H9 (cell line): ENCODE measurements around the gene FAM110A. TPM values are rescaled to one million over a fixed set of nuclear protein-coding genes. Genes with fewer than 3 reads are reported as not detected.

ENCODE experiments used
- DNase-seq: peaks from one replicate; pipeline ENCODE4 v3.0.0-alpha.2; 2017
- H2AFZ ChIP-seq: one replicate; pipeline ENCODE4 v1.6.1; 2013; ENCODE audit warnings: mild to moderate bottlenecking, low read length, control low read depth, moderate library complexity
- H2AK5ac ChIP-seq: 2 replicates; pipeline ENCODE4 v1.6.1; 2013; ENCODE audit warnings: low read length, control low read depth, mixed read lengths; ENCODE audit not compliant: insufficient read length
- H2BK120ac ChIP-seq: one replicate; pipeline ENCODE4 v1.6.1; 2013; ENCODE audit warnings: low read depth, mild to moderate bottlenecking, low read length, control low read depth, inconsistent platforms; ENCODE audit not compliant: poor library complexity, severe bottlenecking
- H2BK12ac ChIP-seq: 2 replicates; pipeline ENCODE4 v1.6.1; 2013; ENCODE audit warnings: low read length, control low read depth, mixed read lengths, low read depth; ENCODE audit not compliant: insufficient read length
- H2BK15ac ChIP-seq: 2 replicates; pipeline ENCODE4 v1.6.1; 2013; ENCODE audit warnings: low read depth, low read length, control low read depth
- H2BK20ac ChIP-seq: one replicate; pipeline ENCODE4 v1.6.1; 2013; ENCODE audit warnings: low read depth, mild to moderate bottlenecking, low read length, control low read depth, inconsistent platforms; ENCODE audit not compliant: poor library complexity, severe bottlenecking
- H2BK5ac ChIP-seq: 2 replicates; pipeline ENCODE4 v1.6.1; 2013; ENCODE audit warnings: low read length, control low read depth, mixed read lengths; ENCODE audit not compliant: insufficient read length
- H3K14ac ChIP-seq: 2 replicates; pipeline ENCODE4 v1.6.1; 2013; ENCODE audit warnings: low read length, control low read depth; ENCODE audit not compliant: insufficient read depth
- H3K18ac ChIP-seq: 2 replicates; pipeline ENCODE4 v1.6.1; 2013; ENCODE audit warnings: low read depth, mild to moderate bottlenecking, mixed read lengths, low read length, control low read depth; ENCODE audit not compliant: insufficient read length
- H3K23ac ChIP-seq: 2 replicates; pipeline ENCODE4 v1.6.1; 2013; ENCODE audit warnings: low read length, control low read depth, mixed read lengths, low read depth; ENCODE audit not compliant: insufficient read length
- H3K23me2 ChIP-seq: 2 replicates; pipeline ENCODE4 v1.6.1; 2013; ENCODE audit warnings: low read depth, mild to moderate bottlenecking, mixed read lengths, low read length, control low read depth; ENCODE audit not compliant: insufficient read length, poor library complexity, severe bottlenecking
- H3K27ac ChIP-seq: 2 replicates; pipeline ENCODE4 v1.5.1; 2013; ENCODE audit warnings: low read length, control low read depth, mixed read lengths, low read depth; ENCODE audit not compliant: insufficient read length
- H3K27me3 ChIP-seq: 2 replicates; pipeline ENCODE4 v1.6.1; 2013; ENCODE audit warnings: low read length, control low read depth, inconsistent platforms; ENCODE audit not compliant: insufficient read depth
- H3K4ac ChIP-seq: 2 replicates; pipeline ENCODE4 v1.6.1; 2013; ENCODE audit warnings: low read depth, mild to moderate bottlenecking, control low read depth, inconsistent platforms, low read length, moderate library complexity
- H3K4me1 ChIP-seq: 2 replicates; pipeline ENCODE4 v1.6.1; 2013; ENCODE audit warnings: low read length, control low read depth, inconsistent platforms; ENCODE audit not compliant: insufficient read depth
- H3K4me2 ChIP-seq: 2 replicates; pipeline ENCODE4 v1.6.1; 2013; ENCODE audit warnings: low read length, control low read depth, mixed read lengths; ENCODE audit not compliant: insufficient read length, insufficient read depth
- H3K56ac ChIP-seq: 2 replicates; pipeline ENCODE4 v1.6.1; 2013; ENCODE audit warnings: low read depth, mild to moderate bottlenecking, mixed read lengths, low read length, control low read depth; ENCODE audit not compliant: insufficient read length
- H3K79me1 ChIP-seq: 2 replicates; pipeline ENCODE4 v1.6.1; 2013; ENCODE audit warnings: low read depth, mild to moderate bottlenecking, moderate library complexity, low read length, control low read depth, inconsistent platforms; ENCODE audit not compliant: insufficient read depth, poor library complexity, severe bottlenecking
- H3K79me2 ChIP-seq: 2 replicates; pipeline ENCODE4 v1.6.1; 2013; ENCODE audit warnings: low read length, control low read depth, inconsistent platforms; ENCODE audit not compliant: insufficient read depth
- H3K9ac ChIP-seq: 2 replicates; pipeline ENCODE4 v1.6.1; 2013; ENCODE audit warnings: low read length, control low read depth, mixed read lengths; ENCODE audit not compliant: insufficient read length; ENCODE audit errors: extremely low read depth
- H3K9me3 ChIP-seq: one replicate; pipeline ENCODE4 v1.6.1; 2013; ENCODE audit warnings: low read depth, low read length, inconsistent platforms; ENCODE audit not compliant: control insufficient read depth
- H3T11ph ChIP-seq: one replicate; pipeline ENCODE4 v1.6.1; 2013; ENCODE audit warnings: mild to moderate bottlenecking, low read length, control low read depth, inconsistent platforms
- H4K20me1 ChIP-seq: one replicate; pipeline ENCODE4 v1.6.1; 2013; ENCODE audit not compliant: control insufficient read depth, insufficient read length, insufficient read depth
- H4K5ac ChIP-seq: 2 replicates; pipeline ENCODE4 v1.6.1; 2013; ENCODE audit warnings: low read depth, mild to moderate bottlenecking, mixed read lengths, low read length, control low read depth; ENCODE audit not compliant: insufficient read length
- H4K8ac ChIP-seq: replicated peaks from 2 replicates; pipeline ENCODE4 v1.6.1; 2013; ENCODE audit warnings: low read length, control low read depth, mixed read lengths, low read depth; ENCODE audit not compliant: insufficient read length
- H4K91ac ChIP-seq: 2 replicates; pipeline ENCODE4 v1.6.1; 2013; ENCODE audit warnings: low read depth, mild to moderate bottlenecking, moderate library complexity, mixed read lengths, low read length, control low read depth; ENCODE audit not compliant: insufficient read length
- H3K27ac Mint-ChIP-seq, 3 experiments: 2 replicates in 2 of 3; 3 replicates in 1 of 3; pipeline ENCODE4 v1.8.0; 2020 to 2021; ENCODE audit warnings: mixed read lengths in 3 of 3, mild to moderate bottlenecking in 1 of 3, moderate library complexity in 1 of 3
- H3K27me3 Mint-ChIP-seq: 2 replicates; pipeline ENCODE4 v1.8.0; 2021; ENCODE audit warnings: low read depth, mild to moderate bottlenecking, moderate library complexity, mixed read lengths
- H3K36me3 Mint-ChIP-seq, 3 experiments: 2 replicates in 2 of 3; 3 replicates in 1 of 3; pipeline ENCODE4 v1.8.0; 2020 to 2021; ENCODE audit warnings: low read depth in 3 of 3, mixed read lengths in 3 of 3; ENCODE audit not compliant: insufficient read depth in 1 of 3
- H3K4me1 Mint-ChIP-seq, 2 experiments: 2 replicates each; pipeline ENCODE4 v1.8.0; 2020; ENCODE audit warnings: mixed read lengths in 2 of 2
- H3K4me3 Mint-ChIP-seq, 2 experiments: 2 replicates in 1 of 2; 3 replicates in 1 of 2; pipeline ENCODE4 v1.8.0; 2020 to 2021; ENCODE audit warnings: mild to moderate bottlenecking in 2 of 2, mixed read lengths in 2 of 2, moderate library complexity in 1 of 2
- H3K9me3 Mint-ChIP-seq, 2 experiments: 2 replicates in 1 of 2; 3 replicates in 1 of 2; pipeline ENCODE4 v1.8.0; 2020; ENCODE audit warnings: mild to moderate bottlenecking in 2 of 2, mixed read lengths in 2 of 2, moderate library complexity in 1 of 2
- WGBS: extraction: QIAGEN DNeasy Blood & Tissue Kit; methylation state at CpG from one replicate; pipeline ENCODE4 v1.1.7; 2013; ENCODE audit warnings: missing lambda C conversion rate, low lambda C conversion rate, mixed read lengths; ENCODE audit not compliant: insufficient read length; ENCODE audit errors: extremely low coverage; 5-methylcytosine and 5-hydroxymethylcytosine counted together
- total RNA-seq: library from RNA; stranded (reverse); gene quantifications from 2 replicates; pipeline ENCODE4 v1.2.1, GENCODE V29; 2021
- TF ChIP-seq, protein P1 (sequence below): fragments of 200-600 bp; sonication (generic); conservative IDR thresholded peaks from 3 replicates; pipeline ENCODE4 v1.8.0; 2021; ENCODE audit warnings: antibody characterized with exemption, mild to moderate bottlenecking

Gene FAM110A
- total RNA-seq, 1 experiment from 2014 or later = 10.3 TPM

DNA sequence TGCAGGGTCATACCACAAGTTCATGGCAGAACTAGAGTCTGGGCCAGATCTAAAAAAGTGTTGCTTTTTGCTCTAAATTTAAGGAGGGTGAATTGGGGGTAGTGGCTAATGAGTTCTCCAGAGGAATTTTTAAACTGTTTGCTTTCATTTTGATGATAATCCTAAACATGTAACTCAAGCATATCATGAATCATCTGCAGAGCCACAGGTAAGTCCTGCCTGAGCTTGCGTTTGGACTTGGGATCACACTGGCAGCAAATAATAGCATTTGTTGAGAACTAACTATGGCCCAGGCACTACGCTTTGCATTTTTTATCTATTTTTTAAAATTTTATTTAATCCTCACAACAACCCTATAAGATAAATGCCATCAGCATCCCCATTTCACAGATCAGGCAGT lies 27.4 kb downstream of the FAM110A start:
- no peak overlapping the region for H3K4ac ChIP-seq
- no peak overlapping the region for H3K27ac ChIP-seq
- H2AFZ ChIP-seq = no peak overlapping the region
- H3K23me2 ChIP-seq = no peaks in the 10 kb centered on the region
- no peaks in the 10 kb centered on the region for H3K36me3 Mint-ChIP-seq
- no peak for DNase-seq
- peaks cover 26 to 33% of the 10 kb centered on the region in 2 experiments for H3K4me1 Mint-ChIP-seq
- H3K18ac ChIP-seq = no peak overlapping the region
- H3K56ac ChIP-seq = no peak overlapping the region
- no peaks in the 10 kb centered on the region for H4K20me1 ChIP-seq
- H2BK15ac ChIP-seq = no peak overlapping the region
- H2AK5ac ChIP-seq = no peak overlapping the region
- no peak overlapping the region for H3K9ac ChIP-seq
- no peak overlapping the region for H3K23ac ChIP-seq
- no peak overlapping the region for H2BK120ac ChIP-seq
- H4K91ac ChIP-seq = no peak overlapping the region
- peaks cover 13% of the 10 kb centered on the region for H3K27me3 Mint-ChIP-seq
- TF ChIP-seq, protein P1, sequence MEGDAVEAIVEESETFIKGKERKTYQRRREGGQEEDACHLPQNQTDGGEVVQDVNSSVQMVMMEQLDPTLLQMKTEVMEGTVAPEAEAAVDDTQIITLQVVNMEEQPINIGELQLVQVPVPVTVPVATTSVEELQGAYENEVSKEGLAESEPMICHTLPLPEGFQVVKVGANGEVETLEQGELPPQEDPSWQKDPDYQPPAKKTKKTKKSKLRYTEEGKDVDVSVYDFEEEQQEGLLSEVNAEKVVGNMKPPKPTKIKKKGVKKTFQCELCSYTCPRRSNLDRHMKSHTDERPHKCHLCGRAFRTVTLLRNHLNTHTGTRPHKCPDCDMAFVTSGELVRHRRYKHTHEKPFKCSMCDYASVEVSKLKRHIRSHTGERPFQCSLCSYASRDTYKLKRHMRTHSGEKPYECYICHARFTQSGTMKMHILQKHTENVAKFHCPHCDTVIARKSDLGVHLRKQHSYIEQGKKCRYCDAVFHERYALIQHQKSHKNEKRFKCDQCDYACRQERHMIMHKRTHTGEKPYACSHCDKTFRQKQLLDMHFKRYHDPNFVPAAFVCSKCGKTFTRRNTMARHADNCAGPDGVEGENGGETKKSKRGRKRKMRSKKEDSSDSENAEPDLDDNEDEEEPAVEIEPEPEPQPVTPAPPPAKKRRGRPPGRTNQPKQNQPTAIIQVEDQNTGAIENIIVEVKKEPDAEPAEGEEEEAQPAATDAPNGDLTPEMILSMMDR = no peak
- no peak overlapping the region for H2BK5ac ChIP-seq
- no peaks in the 10 kb centered on the region for H3K79me1 ChIP-seq
- no peak overlapping the region for H3K14ac ChIP-seq
- no peak overlapping the region for H2BK20ac ChIP-seq
- H3T11ph ChIP-seq = no peak overlapping the region
- peaks cover 4% of the 10 kb centered on the region; the same call in 1 of the 2 replicates for H3K4me1 ChIP-seq
- H3K4me2 ChIP-seq = no peak overlapping the region
- H3K9me3 ChIP-seq = no peaks in the 10 kb centered on the region
- H3K27ac Mint-ChIP-seq = no peak overlapping the region
- H3K27me3 ChIP-seq = no peaks in the 10 kb centered on the region
- H3K9me3 Mint-ChIP-seq = no peaks in the 10 kb centered on the region
- no peaks in the 10 kb centered on the region for H3K79me2 ChIP-seq
- no CpG with 5 or more reads among the region's 2 CpGs for WGBS
- H4K8ac ChIP-seq = no peak overlapping the region
- H2BK12ac ChIP-seq = no peak overlapping the region
- no peak overlapping the region for H3K4me3 Mint-ChIP-seq
- H4K5ac ChIP-seq = no peak overlapping the region
